Fibroblast of upper back skin (primary cell): ENCODE results near the gene CLDN6.

Experiments
- DNase-seq: peaks from one replicate; pipeline ENCODE4 v3.0.0-alpha.2; 2013

The CLDN6 gene

DNA sequence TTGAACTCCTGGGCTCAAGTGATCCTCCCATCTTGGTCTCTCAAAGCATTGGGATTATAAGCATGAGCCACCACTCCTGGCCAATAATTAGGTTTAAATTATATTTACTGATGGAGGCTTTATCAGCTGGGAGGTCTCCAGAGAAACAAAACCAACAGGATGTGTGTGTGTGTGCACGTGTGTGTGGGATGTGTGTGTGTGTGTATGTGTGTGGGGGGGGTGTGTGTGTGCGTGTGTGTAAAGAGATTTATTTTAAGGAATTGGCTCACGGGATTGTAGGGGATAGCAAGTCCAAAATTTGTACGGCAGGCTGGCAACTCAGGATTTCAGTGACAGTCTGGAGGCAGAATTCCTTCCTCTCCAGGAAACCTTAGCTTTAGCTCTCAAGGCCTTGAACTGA lies 33.0 kb upstream of the CLDN6 start:
- DNase-seq, result no peak

DNA sequence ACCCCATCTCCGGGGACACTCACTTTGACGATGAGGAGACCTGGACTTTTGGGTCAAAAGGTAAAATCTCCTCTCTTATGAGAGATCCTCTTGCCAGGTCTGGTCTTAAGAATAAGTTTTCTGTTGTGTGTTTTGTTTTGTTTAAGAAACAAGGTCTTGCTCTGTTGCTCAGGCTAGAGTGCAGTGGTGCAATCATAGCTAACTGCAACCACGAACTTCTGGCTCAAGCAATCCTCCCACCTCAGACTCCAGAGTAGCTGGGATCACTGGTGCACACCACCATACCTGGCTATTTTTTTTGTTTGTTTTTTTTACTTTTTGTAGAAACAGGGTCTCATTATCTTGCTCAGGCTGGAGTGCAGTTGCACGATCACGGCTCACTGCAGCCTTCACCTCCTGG lies 32.5 kb upstream of the CLDN6 start:
- DNase-seq, result no peak

DNA sequence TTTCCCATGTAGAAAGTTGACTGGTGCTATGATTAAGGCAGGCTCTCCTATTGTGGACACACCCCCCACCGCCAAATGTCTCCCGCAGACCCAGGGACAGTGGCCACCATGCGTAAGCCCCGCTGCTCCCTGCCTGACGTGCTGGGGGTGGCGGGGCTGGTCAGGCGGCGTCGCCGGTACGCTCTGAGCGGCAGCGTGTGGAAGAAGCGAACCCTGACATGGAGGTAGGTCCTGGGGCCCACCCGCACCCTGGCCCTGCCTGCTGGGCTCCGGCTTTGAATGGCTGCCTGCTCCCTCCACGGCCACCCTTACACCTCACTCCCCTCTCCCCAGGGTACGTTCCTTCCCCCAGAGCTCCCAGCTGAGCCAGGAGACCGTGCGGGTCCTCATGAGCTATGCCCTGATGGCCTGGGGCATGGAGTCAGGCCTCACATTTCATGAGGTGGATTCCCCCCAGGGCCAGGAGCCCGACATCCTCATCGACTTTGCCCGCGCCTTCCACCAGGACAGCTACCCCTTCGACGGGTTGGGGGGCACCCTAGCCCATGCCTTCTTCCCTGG lies 32.0 kb upstream of the CLDN6 start:
- DNase-seq, result no peak

DNA sequence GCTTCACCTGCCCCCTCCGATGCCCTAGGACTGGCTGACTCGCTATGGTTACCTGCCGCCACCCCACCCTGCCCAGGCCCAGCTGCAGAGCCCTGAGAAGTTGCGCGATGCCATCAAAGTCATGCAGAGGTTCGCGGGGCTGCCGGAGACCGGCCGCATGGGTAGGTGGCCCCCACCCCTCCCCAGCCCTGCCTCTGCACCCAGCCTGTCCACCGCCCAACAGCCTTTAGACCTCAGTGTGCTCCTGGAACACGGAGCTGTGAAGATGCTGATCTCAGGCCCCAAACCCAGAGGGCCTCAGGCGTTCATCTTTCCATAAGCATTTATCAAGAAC lies 29.4 kb upstream of the CLDN6 start:
- DNase-seq, result no peak

DNA sequence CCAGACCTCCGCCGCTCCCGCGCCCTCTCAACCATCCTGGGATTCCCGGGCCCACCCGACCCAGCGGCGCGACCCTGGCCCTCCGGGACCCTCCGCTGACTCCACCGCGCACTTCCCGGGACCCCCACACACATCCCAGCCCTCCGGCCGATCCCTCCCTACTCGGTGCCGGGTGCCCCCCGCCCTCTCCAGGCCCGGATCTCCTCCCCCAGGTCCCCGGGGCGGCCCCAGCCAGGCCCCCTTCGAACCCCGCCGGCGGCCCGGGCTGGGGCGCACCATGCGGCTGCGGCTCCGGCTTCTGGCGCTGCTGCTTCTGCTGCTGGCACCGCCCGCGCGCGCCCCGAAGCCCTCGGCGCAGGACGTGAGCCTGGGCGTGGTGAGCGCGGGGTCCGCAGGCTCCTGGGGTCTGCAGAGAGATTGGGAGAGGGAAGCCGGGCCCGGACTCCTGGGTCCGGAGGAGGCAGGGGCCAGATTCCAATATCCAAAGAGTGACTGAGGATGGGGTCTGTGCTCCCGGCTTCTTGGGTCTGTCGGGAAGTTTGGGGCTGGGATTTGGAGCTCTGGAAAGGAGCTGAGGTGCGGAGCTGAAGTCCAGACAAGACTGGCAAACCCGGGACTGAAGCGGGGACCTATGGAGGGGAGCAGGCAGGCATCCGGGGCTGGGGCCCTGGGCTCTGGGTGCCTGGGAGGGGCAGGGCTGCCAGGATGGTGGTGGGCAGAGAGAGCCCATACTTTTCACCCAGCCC lies 28.8 kb upstream of the CLDN6 start:
- no peak for DNase-seq

DNA sequence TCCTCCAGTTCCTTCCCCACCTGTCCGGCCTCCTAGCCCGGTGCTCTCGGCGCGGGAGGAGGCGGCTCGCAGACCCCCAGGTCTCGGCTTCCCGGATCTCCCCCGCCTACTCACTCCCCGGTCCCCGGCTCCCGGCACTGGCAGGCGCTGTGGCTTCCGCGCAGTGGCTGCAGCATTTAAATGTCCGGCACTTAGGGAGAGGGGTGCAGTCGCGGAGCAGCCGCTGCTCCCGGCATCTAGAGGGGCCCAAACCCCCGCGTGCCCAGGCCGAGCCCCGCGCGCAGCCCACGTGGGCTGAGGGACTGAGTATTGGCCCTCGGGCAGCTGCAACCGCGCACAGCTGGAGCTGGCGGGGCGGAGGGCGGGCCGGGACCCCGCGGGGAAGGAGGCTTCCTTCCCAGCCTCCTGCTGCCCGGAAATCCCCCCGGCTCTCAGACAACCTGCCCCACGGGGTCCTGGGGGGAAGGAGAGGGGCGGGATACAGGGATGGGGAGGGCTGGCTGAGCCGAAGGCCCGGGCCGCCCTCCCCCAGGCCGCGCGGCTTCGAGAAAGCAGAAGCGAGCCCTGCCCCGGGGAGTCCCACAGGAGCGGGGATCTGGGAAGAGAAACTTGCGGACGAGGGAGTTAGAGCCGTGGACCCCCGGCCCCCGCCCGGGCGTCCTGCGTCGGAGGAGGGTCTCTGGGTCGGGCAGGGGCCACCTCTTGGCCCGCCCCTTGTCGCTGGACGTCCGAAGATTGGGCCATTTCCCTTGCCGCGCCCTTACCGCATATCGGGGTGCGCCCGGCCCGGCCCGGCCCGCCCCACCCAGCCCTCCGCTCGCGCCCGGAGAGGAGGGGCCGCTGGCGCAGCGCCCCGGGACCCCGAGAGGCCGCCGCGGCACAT lies 28.0 kb upstream of the CLDN6 start, which contains the start of gene MMP25:
Gene MMP25, plus strand, starts transcription at position 804 of the 883 bp plus-strand sequence. CDS start 357 bp downstream, outside the sequence.
- no peak for DNase-seq

DNA sequence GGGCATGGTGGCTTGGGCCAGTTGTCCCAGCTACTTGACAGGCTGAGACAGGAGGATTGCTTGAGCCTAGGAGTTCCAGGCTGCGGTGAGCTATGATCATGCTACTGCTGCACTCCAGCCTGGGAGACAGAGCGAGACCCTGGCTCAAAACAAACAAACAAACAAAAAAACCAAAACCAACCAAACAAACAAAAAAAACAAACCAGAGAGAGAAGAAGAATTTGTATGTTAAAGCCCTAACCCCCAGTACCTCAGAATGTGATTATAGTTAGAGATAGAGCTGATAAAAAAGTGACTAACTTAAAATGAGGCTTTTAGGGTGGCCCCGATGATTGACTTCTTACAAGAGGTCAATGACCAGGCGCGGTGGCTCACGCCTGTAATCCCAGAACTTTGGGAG lies 26.7 kb upstream of the CLDN6 start:
- DNase-seq, result no peak

DNA sequence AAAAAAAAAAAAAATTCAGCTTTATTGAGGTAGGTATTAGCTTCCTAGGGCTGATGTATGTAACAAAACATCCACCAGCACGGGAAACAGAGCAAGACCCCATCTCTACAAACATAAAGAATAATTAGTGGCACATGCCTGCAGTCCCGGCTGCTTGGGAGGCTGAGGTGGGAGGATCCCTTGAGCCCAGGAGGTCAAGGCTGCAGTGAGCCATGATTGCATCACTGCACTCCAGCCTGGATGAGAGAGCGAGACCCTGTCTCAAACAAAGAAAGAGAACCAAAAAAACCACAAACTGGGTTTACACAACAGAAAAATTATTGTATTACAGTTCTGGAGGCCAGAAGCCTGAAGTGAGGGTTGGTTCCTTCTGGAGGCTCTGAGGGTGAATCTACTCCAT lies 24.4 kb upstream of the CLDN6 start:
- no peak for DNase-seq

DNA sequence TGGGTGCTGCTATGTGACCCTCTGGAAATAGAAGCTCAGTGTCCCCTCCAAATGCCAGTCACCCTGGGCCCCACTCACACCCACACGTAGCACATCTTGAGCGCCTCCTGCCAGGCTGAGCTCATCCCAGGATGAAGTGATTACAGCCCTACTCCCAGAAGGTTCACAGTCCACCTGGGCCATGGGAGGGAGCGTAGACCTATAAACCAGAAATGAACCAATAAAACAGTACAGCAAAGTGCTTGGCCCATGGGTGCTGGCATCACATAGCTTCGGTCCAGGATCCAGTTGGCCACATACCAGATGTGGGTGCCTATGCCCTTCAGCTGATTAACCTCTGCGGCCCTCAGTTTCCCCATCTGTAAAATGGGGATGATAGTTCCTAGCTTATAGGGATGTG lies 20.9 kb upstream of the CLDN6 start:
- DNase-seq, result no peak

DNA sequence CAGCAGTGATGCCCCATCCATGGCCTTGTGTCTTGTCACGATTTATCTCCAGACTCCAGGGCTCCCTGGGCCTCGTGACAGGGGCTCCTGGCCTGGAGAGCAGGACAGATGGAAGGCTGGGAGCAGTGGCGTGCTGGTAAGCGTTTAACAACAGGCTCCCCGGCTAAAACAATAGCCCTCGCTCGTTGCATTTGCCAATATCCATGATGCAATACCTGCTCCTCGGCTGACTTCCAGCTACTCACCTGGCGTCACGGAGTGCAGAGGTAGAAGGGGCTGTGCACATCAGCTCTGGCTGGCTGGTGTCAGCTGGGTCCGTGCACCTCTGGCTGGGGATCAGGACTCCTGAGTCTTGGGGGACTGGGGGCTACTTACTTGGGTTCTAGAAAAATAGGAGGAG lies 20.3 kb upstream of the CLDN6 start:
- no peak for DNase-seq

DNA sequence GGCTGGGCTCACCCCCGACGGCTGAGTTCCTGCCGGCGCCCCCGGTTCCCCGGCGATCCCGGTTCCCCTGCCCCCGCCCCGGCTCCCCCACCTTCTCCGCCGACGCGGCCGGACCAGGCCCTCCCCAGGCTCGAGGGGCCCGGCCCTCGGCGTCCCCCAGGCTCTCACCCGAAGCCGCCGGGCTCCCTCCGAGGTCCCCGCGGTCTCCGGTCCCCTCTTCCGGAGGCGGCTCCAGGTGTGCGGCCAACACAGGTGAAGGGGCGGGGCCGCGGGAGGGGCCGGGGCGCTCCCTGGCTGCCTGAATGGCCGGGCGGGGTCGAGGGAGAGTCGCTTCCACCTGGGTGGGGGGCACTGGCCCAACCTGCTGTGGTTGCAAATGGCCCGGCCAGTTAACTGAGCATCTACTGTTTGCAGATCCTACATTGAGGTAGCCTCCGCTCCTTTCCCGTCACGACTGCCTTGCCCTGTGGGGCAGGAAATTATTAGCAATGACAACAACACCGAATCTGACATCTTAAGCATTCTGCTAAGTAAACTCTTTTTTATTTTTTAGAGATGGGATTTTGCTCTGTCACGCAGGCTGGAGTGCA lies 18.8 kb upstream of the CLDN6 start, which contains the start of gene BICDL2:
Gene BICDL2, minus strand, starts transcription at position 219 of the 590 bp plus-strand sequence. CDS start 1,448 bp downstream, outside the sequence.
- no peak for DNase-seq

DNA sequence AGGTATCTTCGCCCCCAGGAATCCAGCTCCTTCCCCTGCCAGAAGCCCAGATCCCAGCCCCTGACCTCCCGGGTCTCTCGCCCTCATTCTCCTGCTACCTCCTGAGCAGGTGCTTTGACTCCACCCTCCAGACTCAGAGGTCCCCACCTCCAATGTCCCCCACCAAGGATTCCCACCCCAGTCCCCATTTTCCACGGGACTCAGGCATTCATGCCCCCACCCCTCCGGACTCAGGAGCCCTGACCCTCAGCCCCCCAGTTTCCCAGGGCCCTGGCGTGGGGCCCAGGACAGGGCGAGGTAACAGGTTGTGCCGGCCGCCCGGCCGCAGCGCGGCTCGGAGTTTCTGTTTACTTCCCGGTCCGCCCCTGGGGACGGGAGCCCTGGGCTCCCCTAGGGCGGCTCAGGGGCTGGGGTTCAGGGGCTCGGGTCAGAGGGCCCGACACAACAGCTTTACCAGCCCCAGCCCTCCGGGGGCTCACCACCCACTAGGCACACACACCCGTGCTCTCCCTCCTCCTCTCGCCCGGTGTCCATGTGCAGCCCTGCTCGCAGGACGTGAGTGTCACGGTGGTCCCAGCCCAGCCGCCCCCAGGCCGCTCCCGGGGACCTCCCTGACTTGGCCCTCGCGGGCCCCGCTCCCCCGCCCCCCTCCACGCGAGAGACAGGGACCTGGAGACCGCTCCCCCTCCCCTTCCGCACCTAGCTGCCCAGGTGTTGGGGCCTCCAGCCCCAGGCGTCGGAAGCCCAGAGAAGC lies 18.2 kb upstream of the CLDN6 start:
- no peak for DNase-seq

DNA sequence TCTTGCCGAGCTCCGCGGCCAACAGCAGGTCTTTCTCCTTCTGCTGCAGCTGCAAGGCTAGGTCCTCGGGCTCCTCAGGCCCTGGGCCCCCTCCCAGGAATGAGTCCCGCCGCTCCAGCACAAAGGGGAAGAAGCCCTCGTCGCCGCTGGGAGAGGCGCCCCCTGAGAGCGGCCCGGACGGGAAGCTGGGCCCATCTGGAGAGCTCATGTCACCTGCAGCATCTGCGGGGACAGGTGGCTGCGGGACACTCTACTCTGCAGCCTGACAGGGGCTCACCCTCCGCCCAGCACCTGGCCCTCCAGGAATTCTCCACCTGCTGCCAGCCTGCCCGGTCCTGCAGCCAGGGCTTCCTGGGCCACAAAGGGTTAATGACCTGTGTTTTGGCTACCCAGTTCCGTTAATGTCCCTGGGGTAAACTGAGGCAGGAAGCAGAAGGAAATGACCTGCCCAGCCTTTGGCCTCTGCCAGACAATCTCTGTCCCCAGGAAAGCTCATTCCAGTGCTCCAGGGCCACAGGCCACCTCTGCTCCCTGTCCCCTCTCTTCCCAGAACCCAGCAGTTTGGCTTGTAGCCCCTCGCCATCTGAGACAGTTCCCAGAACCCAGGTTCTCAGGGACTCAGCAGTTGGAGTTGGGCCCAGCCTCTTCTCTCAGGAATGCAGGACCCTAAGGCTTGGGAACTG lies 17.4 kb upstream of the CLDN6 start:
- DNase-seq, result no peak

DNA sequence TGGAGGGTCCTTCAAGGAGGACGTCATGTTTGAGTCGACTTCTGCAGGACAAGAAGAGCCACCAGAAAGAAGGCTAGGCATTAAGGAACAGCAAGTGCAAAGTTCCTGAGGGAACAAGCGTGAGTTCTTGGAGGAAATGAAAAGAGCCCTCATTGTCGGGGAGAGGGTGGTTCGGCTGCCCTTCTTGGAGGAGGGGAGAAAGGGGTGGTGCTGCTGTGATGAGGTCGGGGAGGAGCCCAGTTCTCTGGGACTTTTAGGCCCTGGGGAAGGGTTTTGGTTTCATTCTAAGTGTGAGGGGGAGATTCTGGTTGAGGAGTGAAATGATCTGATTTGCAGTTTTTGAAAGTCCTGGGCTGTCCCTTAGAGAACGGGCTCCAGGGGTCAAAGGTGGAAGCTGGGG lies 14.6 kb upstream of the CLDN6 start:
- no peak for DNase-seq

DNA sequence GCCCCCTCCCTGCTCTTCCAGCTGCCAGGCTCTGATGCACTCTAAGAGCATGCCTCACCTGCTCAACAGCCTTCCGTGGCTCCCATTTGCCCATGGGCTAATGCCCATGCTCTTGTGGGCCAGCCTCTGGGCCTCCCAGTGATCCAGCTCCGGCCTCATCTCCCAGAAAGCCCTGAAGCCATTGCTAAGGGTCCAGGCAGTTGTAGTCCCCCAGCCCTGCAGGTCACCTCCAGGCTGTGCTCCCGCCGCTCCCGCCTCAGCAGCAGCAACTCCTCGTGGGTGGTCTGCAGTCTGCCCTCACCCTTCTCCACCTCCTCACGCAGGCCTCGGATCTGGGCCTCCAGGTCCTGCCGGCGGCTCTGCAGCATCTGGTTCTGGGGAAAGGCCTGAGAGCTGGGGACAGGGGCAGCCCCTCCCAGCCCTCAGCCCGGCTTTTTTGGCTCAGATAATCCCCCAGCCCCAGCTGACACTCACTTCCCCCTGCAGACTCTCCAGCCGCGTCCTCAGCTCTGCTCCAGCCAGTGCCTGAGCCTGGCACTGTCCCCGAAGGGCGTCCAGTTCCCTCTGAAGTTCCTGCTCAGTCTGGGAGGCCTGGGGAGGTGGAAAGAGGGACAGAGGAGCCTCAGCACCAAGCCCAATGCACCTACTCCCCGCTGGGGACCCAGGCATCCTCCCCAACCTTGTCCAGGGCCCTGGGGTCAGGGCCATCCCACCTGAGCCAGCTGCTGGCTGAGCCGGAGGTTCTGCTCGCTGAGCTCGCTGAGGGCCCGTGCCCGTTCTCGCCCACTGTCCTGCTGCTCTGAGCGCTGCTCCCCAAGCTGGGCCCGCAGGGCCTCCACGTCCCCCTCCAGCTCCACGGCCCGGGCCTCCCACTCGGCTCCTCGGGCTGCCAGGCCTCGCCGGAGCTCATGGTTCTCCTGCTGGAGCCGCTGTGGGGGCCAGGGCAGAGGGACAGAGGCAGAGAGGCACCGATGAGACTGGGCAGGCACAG lies 12.5 kb upstream of the CLDN6 start:
- DNase-seq, result no peak

DNA sequence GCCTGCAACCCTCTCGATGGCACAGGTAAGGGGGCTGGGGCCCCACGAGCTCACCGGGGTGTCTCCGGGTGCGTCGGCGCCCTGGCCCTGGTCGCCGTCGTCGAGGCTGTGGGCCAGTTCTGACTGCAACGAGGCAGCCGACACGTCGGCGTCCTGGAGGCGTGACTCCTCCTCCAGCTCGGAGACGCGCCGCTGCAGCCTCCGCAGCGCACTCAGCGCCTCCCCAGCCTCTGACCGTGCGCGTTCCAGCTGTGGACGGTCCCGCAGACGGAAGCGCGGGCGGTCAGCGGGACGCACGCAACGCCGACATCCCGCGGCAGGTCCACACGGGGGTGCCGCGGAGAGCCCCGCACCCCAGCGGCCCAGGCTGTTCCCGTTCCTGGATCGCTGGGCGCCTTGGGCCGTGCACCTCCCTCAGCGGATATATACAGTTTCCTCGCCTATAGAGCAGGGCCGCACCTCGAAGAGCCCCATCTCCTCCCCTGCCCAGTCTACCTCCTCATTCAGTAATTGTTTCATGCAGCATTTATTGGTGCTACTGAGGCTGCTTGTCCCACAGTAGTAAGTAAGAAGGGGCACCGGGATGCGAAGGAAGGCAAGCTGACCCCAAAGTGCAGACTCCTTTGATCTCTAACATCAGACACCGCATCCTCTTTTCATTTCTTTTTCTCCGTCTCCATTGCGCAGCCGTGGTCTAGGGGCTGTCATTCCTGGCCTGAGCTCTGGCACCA lies 11.7 kb upstream of the CLDN6 start:
- DNase-seq, result peak; percentile 31

DNA sequence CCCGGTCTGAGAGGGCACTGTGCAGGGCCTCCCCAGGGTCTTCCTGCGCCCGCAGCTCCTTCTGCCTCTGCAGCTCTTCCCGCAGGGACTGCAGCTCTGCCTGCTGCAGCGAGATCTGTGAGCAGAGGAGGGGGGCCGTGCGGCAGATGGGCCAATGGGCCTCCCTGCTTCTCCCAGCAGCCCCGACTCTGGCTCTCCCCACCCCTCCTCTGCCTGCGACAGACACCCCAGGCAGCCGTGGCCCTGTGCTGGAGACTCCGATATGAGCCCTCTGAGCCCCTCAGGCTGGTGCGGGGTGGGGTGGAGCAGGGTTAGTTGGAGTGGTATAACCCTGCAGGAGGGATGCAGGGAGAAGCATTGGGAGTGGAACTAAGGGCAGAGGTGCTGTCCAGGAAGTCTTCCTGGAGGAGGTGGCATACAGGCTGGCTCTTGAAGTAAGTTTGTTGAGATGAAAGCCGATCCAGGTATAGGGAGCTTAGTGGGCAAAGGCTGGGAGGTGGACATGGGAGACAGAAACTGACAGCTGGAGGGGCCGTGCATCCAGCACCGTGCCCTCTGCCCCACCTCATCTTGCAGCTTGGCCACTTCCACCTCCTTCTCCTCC lies 10.8 kb upstream of the CLDN6 start:
- DNase-seq, result no peak

DNA sequence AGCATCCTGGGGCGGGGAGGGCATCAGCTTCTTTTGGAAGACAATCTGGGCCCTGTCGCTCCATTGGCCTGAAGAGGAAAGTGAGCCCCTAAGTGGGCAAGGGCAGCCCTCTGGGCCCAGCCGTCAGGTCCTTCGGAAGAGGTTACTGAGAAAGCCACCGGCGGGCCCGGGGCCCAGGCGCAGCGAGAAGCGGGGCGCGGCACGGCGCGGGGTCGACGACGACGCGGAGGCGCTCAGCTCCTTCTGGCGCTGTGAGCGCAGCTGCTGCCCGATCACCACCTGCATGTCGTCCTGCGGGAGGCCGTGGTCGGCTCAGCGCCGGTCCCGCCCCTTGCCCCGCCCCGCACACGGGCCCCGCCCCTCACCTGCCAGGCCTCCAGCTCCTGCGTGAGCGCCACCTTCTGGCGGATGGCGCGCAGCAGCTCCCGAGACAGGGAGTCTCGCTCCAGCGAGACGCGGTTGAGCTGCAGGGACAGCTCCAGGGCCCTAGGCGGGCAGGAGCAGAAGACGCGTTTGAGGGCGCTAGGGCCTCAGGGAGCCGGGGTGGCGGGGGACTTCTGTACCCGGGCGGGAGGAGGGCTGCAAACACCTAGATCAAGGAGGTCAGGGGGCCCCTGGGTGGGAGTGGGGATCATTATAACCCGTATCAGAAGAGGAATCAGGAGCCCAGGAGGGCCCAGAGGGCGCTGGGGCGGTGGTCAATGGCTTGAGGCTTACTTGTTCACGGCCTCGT lies 10.2 kb upstream of the CLDN6 start:
- DNase-seq, result peak; percentile 64

DNA sequence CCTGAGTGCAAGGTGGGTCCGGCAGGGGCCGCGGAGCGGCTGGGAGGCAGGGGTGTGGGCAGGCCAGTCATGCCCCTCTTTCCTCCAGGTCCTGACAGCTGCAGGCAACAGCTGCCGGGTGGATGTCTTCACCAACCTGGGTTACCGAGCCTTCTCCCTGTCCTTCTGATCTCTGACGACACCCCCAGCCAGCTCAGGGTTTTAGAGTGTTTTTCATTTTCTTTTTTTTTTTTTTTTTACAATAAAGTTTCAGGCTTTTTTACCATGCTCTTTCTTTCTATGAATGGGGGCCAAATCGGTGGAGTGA lies 9.5 kb upstream of the CLDN6 start:
- DNase-seq, result no peak
